Suprapubic skin (tissue), 3 donors: ENCODE results near the gene SRSF3.

ENCODE experiments used
- CTCF ChIP-seq, 2 donors: fragments of 200-600 bp in 1 of 2; fragments of 450-650 bp in 1 of 2; sonication (generic) in 1 of 2; IDR thresholded peaks; one replicate each; pipeline ENCODE4 v1.5.1; 2016 to 2019; ENCODE audit warnings: antibody characterized with exemption in 2 of 2, mild to moderate bottlenecking in 1 of 2, moderate library complexity in 1 of 2
- POLR2A ChIP-seq, 2 donors: fragments of 450-650 bp; IDR thresholded peaks; one replicate each; pipeline ENCODE4 v1.6.1; 2017; ENCODE audit warnings: antibody characterized with exemption in 2 of 2, mild to moderate bottlenecking in 2 of 2, moderate library complexity in 2 of 2

GRCh38 chr6:36605143-36605542, 11.0 kb downstream of the SRSF3 start:
- TF ChIP-seq POLR2A (IDR thresholded peaks at IDR 0.05) (no peak), CTCF (IDR thresholded peaks at IDR 0.05) (no peak)
